ENCODE data around the gene NCOR1.

NCOR1 gene

DNA sequence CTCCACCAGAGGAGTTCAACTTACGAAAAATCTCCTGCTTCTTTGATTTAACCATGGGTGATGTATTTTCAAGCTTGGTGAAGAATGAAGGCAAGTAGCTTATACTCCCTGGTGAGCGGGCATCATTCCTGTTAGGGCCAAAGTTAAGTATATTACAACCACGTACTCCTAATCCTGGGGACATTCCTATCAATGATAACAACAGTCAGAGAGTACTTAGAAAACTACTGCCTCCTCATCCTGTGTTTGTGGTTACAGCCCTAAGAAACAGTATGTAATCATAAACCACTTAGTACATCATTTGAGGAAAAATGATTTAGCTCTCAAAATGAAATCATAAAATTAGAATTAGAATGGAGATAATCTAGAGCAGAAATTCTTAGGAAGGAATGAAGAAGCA lies 168.4 kb downstream of the NCOR1 start:
- peaks cover 28% of the 10 kb centered on the region for H3K36me3 ChIP-seq (ENCODE audit: control insufficient read depth, insufficient read depth, low read length)

DNA sequence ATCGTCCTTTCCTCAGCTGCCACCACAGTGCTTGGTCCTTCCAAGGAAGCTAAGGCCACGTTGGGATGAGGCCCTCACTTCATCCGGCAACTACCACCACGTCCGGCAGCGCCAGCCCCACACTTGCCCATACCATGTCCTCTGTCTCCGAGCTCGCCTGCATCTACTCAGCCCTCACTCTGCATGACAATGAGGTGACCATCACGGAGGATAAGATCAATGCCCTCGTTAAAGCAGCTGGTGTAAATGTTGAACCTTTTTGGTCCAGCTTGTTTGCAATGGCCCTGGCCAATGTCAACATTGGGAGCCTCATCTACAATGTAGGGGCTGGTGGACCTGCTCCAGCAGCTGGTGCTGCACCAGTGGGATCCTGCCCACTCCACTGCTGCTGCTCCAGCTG lies 170.8 kb downstream of the NCOR1 start:
- no peak overlapping the region for H3K4me3 ChIP-seq (ENCODE audit: insufficient read depth, low read depth, low read length)
- 83 to 84% methylated on average over 10 of the region's 10 CpGs for WGBS, 2 experiments
- no peak overlapping the region for H3K27ac ChIP-seq (ENCODE audit: insufficient read depth, low read depth, low read length, poor library complexity, severe bottlenecking)
- H3K9me3 ChIP-seq (ENCODE audit: control insufficient read depth, low read length), result no peaks in the 10 kb centered on the region
- no peaks in the 10 kb centered on the region for H3K4me1 ChIP-seq (ENCODE audit: control insufficient read depth, insufficient read depth, low read length)
- no peaks in the 10 kb centered on the region for H3K27me3 ChIP-seq (ENCODE audit: control insufficient read depth, insufficient read depth, low read length, poor library complexity, severe bottlenecking)
- peaks cover 42% of the 10 kb centered on the region for H3K36me3 ChIP-seq (ENCODE audit: control insufficient read depth, insufficient read depth, low read length)

More for the DNA sequence above, 168.4 kb downstream of the NCOR1 start:
- Histone ChIP-seq H3K4me3 (ENCODE audit: insufficient read depth, low read depth, low read length) (no peak overlapping the region), H3K27me3 (ENCODE audit: control insufficient read depth, insufficient read depth, low read length, poor library complexity, severe bottlenecking) (no peaks in the 10 kb centered on the region), H3K27ac (ENCODE audit: insufficient read depth, low read depth, low read length, poor library complexity, severe bottlenecking) (no peak overlapping the region), H3K4me1 (ENCODE audit: control insufficient read depth, insufficient read depth, low read length) (no peaks in the 10 kb centered on the region), H3K9me3 (ENCODE audit: control insufficient read depth, low read length) (no peaks in the 10 kb centered on the region)
- WGBS, 2 experiments, result 92 to 94% methylated on average over 3 of the region's 3 CpGs

DNA sequence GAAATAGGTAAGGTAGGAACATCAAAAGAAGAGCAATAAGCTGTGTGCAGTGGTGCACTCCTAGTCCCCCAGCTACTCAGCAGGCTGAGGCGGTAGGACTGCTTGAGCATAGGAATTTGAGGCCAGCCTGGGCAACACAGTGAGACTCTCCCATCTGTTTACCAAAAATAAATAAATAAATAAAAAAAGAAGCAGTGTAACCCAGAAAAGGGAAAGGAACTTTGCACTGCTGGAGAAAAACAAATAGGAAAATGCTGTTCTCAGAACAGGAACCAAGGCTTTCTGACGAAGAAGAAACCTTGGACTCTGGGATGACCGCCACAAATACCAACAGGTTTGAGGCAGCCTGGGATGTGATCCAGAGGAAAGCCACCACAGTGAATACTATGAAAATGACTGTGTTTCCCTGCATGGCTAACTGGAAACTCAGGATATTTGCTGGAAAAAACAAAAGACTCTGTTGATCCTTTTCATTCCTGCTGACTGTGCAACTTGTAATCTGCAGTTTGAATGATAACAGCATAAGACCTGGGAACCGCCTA lies 174.6 kb downstream of the NCOR1 start:
- WGBS, 2 experiments, result 95 to 99% methylated on average over 4 of the region's 4 CpGs
- peaks cover 58% of the 10 kb centered on the region for H3K36me3 ChIP-seq (ENCODE audit: control insufficient read depth, insufficient read depth, low read length)
- H3K4me1 ChIP-seq (ENCODE audit: control insufficient read depth, insufficient read depth, low read length), result no peaks in the 10 kb centered on the region
- H3K27ac ChIP-seq (ENCODE audit: insufficient read depth, low read depth, low read length, poor library complexity, severe bottlenecking), result no peak overlapping the region
- H3K27me3 ChIP-seq (ENCODE audit: control insufficient read depth, insufficient read depth, low read length, poor library complexity, severe bottlenecking), result no peaks in the 10 kb centered on the region
- H3K4me3 ChIP-seq (ENCODE audit: insufficient read depth, low read depth, low read length), result no peak overlapping the region
- H3K9me3 ChIP-seq (ENCODE audit: control insufficient read depth, low read length), result no peaks in the 10 kb centered on the region

DNA sequence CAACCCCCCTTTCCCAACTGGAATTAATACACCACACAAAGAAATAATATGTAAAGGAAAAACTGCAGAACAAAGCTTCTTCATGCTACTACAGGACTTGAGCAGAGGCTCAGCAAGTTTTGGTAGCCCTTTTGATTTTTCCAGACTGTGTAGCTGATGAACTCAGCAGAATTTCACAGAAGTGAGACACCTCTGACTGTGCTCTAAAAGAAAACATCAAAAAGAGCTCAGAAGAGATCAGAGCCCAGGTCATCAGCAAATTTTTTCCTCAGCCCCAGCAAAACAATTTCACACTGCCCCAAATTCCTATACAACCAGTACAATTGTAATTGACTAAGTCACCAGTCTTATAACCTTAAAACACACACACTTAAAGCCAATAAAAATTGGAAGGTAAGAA lies 177.7 kb downstream of the NCOR1 start:
- Histone ChIP-seq H3K27ac (ENCODE audit: insufficient read depth, low read depth, low read length, poor library complexity, severe bottlenecking) (no peak overlapping the region), H3K4me3 (ENCODE audit: insufficient read depth, low read depth, low read length) (no peak overlapping the region), H3K27me3 (ENCODE audit: control insufficient read depth, insufficient read depth, low read length, poor library complexity, severe bottlenecking) (no peaks in the 10 kb centered on the region), H3K9me3 (ENCODE audit: control insufficient read depth, low read length) (no peaks in the 10 kb centered on the region), H3K4me1 (ENCODE audit: control insufficient read depth, insufficient read depth, low read length) (no peaks in the 10 kb centered on the region), H3K36me3 (ENCODE audit: control insufficient read depth, insufficient read depth, low read length) (peaks cover 59% of the 10 kb centered on the region)

DNA sequence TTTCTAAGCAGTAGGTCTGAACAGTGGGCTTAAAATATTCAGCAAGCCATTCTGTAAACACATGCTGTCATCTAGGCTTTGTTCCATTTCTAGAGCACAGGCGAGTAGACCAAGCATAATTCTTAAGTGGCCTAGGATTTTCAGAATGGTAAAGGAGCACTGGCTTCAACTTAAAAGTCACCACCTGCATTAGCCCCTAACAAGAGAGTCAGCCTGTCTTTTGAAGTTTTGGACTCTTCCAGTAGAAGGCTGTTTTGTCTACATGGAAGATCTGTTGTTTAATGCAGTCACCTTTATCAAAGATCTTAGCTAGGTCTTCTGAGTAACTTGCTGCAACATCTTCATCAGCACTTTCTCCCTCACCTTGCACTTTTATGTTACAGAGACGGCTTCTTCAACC lies 179.1 kb downstream of the NCOR1 start:
- H3K4me3 ChIP-seq (ENCODE audit: insufficient read depth, low read depth, low read length), result no peak overlapping the region
- H3K9me3 ChIP-seq (ENCODE audit: control insufficient read depth, low read length), result no peaks in the 10 kb centered on the region
- H3K27ac ChIP-seq (ENCODE audit: insufficient read depth, low read depth, low read length, poor library complexity, severe bottlenecking), result no peak overlapping the region
- H3K27me3 ChIP-seq (ENCODE audit: control insufficient read depth, insufficient read depth, low read length, poor library complexity, severe bottlenecking), result no peaks in the 10 kb centered on the region
- WGBS, 2 experiments, result 95 to 96% methylated on average over 2 of the region's 2 CpGs
- no peaks in the 10 kb centered on the region for H3K4me1 ChIP-seq (ENCODE audit: control insufficient read depth, insufficient read depth, low read length)
- H3K36me3 ChIP-seq (ENCODE audit: control insufficient read depth, insufficient read depth, low read length), result peaks cover 60% of the 10 kb centered on the region

DNA sequence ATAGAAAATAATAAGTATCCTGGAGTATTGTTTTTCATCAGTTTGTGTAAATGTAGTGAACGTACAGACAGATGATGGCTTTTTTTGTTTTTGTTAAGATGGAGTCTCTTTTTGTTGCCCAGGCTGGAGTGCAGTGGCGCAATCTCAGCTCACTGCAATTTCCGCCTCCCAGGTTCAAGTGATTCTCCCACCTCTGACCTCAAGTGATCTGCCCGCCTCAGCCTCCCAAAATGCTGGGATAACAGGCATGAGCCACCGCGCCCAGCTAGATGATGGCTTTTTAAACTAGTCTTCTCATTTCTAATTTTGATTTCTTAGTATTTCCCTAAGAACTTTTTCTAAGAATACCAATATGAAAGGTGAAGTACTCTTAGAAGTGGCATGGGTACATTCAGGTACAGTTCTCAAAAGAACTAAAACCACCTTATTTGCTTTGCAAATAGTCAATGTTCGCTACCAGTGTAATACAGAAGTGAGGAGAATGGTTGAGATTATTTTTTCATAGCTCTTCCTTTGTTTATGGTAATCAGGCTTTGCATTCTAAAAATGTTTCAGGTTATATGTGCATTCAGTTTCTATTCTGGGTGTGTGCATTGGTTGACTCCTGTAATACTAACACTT lies 181.5 kb downstream of the NCOR1 start:
- Histone ChIP-seq H3K9me3 (ENCODE audit: control insufficient read depth, low read length) (no peaks in the 10 kb centered on the region), H3K27ac (ENCODE audit: insufficient read depth, low read depth, low read length, poor library complexity, severe bottlenecking) (no peak overlapping the region), H3K4me3 (ENCODE audit: insufficient read depth, low read depth, low read length) (no peak overlapping the region), H3K4me1 (ENCODE audit: control insufficient read depth, insufficient read depth, low read length) (no peaks in the 10 kb centered on the region), H3K27me3 (ENCODE audit: control insufficient read depth, insufficient read depth, low read length, poor library complexity, severe bottlenecking) (no peaks in the 10 kb centered on the region), H3K36me3 (ENCODE audit: control insufficient read depth, insufficient read depth, low read length) (peaks cover 50% of the 10 kb centered on the region)
- WGBS, 2 experiments, result 89 to 96% methylated on average over 7 of the region's 7 CpGs

DNA sequence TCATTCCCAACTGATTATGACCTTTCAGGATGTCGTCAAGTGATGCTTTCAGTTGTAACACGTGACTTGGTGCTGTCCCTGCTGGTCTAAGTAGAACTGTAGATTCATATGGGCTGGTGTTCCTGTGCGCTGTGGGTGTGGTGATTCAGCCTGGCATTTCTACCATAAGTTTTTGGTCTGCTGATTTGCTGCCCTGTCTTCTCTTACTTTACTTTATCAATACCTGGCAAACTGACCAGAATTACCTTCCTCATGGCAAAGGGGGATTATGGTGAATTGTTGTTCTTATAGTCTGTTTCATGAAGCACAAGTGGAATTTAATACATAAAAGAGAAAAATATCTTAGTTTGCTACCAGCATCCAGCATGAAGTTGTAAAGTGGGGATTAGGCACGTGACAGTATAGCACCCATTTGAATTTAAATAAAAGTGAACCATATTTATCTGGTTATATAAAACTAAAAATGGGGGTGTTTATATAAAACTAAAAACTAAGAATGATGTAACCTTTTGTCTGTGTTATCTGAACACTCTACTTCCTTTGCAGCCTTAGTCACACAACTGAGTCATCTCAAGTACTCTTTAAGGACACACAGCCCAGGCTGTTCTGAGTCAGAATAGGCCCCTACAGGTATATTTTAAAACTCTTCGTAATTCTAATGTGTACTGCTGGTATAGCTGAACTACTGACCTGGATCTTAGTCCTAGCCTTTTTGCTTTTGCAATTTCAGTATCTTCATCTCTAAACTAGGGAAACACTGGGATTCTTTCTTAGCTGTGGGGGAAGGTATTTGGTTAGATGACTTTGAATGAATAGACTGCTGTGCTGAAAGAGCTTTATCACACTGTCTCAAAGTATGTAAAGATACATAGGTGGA lies 187.4 kb downstream of the NCOR1 start:
- no peaks in the 10 kb centered on the region for H3K4me1 ChIP-seq (ENCODE audit: control insufficient read depth, insufficient read depth, low read length)
- no peak overlapping the region for H3K4me3 ChIP-seq (ENCODE audit: insufficient read depth, low read depth, low read length)
- WGBS, 2 experiments, result 87 to 95% methylated on average over 4 of the region's 5 CpGs
- no peak overlapping the region for H3K27ac ChIP-seq (ENCODE audit: insufficient read depth, low read depth, low read length, poor library complexity, severe bottlenecking)
- H3K27me3 ChIP-seq (ENCODE audit: control insufficient read depth, insufficient read depth, low read length, poor library complexity, severe bottlenecking), result no peaks in the 10 kb centered on the region
- peaks cover 48% of the 10 kb centered on the region for H3K36me3 ChIP-seq (ENCODE audit: control insufficient read depth, insufficient read depth, low read length)
- H3K9me3 ChIP-seq (ENCODE audit: control insufficient read depth, low read length), result no peaks in the 10 kb centered on the region

DNA sequence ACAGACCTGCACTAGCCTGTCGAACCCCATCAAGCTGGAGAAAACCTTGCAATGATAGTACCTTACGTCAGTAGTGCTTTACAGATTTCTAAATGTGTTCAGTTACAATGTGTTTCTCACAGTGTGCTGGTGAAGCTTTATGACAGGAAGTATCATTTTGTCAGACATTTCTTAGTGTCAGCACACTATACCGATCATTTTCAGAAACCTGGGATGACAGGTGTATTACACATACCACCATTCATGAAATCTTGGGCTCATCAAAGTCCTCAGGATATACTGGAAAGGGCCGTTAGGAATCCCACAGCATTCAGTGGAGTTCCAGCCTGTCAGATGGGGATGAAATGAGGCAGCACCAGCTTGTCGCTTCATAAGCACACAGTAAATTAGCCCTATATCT lies 188.4 kb downstream of the NCOR1 start:
- H3K4me1 ChIP-seq (ENCODE audit: control insufficient read depth, insufficient read depth, low read length), result no peaks in the 10 kb centered on the region
- no peak overlapping the region for H3K27ac ChIP-seq (ENCODE audit: insufficient read depth, low read depth, low read length, poor library complexity, severe bottlenecking)
- peaks cover 37% of the 10 kb centered on the region for H3K36me3 ChIP-seq (ENCODE audit: control insufficient read depth, insufficient read depth, low read length)
- no peaks in the 10 kb centered on the region for H3K9me3 ChIP-seq (ENCODE audit: control insufficient read depth, low read length)
- H3K27me3 ChIP-seq (ENCODE audit: control insufficient read depth, insufficient read depth, low read length, poor library complexity, severe bottlenecking), result no peaks in the 10 kb centered on the region
- H3K4me3 ChIP-seq (ENCODE audit: insufficient read depth, low read depth, low read length), result no peak overlapping the region
- WGBS, 2 experiments, result 92 to 98% methylated on average over 5 of the region's 5 CpGs

DNA sequence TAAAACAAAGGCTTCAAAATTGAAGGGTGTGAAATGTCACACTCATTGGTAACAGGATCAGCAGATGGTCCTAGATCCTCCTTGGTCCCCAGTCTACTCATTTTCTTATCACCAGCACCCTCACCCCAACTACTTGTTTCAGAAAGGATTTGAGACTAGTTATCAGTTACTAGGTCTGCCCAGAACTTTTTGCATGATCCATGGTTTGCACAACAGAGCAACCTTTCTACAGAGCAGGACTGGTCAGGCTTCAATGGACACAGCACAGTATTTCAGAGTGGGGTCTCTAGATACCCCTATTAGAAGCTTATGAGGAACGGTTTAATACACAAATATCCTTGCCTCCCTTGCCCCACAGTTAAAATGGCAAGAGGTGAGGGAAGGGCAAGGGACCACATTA lies 190.1 kb downstream of the NCOR1 start:
- H3K36me3 ChIP-seq (ENCODE audit: control insufficient read depth, insufficient read depth, low read length), result peaks cover 38% of the 10 kb centered on the region
- WGBS, 2 experiments, result 100% methylated on average over 1 of the region's 1 CpG; no CpG with 5 or more reads in 1 of the 2 experiments
- no peak overlapping the region for H3K4me3 ChIP-seq (ENCODE audit: insufficient read depth, low read depth, low read length)
- H3K27me3 ChIP-seq (ENCODE audit: control insufficient read depth, insufficient read depth, low read length, poor library complexity, severe bottlenecking), result no peaks in the 10 kb centered on the region
- H3K9me3 ChIP-seq (ENCODE audit: control insufficient read depth, low read length), result no peaks in the 10 kb centered on the region
- H3K27ac ChIP-seq (ENCODE audit: insufficient read depth, low read depth, low read length, poor library complexity, severe bottlenecking), result no peak overlapping the region
- no peaks in the 10 kb centered on the region for H3K4me1 ChIP-seq (ENCODE audit: control insufficient read depth, insufficient read depth, low read length)

DNA sequence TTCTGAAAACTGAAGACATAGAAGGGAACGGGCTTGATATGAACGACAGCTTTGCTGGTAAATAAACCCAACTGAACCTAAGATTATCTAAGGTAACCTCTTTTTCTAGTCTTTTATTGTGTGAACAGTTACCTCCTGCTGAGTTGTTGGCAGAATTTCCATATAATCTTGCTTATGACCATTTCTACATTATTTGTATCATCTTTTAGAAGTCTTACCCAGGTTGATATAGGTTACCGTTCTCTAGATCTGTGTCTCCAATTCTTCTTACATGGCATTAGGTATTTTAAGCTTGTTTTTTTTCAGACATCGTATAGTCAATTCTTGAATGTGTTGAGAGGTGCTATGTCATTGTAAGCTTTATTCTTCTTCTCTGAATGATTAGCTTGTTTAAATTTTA lies 191.5 kb downstream of the NCOR1 start:
- Histone ChIP-seq H3K9me3 (ENCODE audit: control insufficient read depth, low read length) (no peaks in the 10 kb centered on the region), H3K4me1 (ENCODE audit: control insufficient read depth, insufficient read depth, low read length) (no peaks in the 10 kb centered on the region), H3K27ac (ENCODE audit: insufficient read depth, low read depth, low read length, poor library complexity, severe bottlenecking) (no peak overlapping the region), H3K36me3 (ENCODE audit: control insufficient read depth, insufficient read depth, low read length) (peaks cover 30% of the 10 kb centered on the region), H3K27me3 (ENCODE audit: control insufficient read depth, insufficient read depth, low read length, poor library complexity, severe bottlenecking) (no peaks in the 10 kb centered on the region), H3K4me3 (ENCODE audit: insufficient read depth, low read depth, low read length) (no peak overlapping the region)
- 89 to 90% methylated on average over 3 to 4 of the region's 4 CpGs for WGBS, 2 experiments
